Measurements from ENCODE around the gene ANKRD23. TPM values are rescaled to one million over a fixed set of nuclear protein-coding genes. Genes with fewer than 3 reads are reported as not detected.
A peak's percentile ranks its signal among the peaks of the same experiment; 100 is the strongest.

Gene ANKRD23
- total and polyA plus RNA-seq, 2 of the 13 experiments (the other 11 are each of a cell fraction or from before 2014, with no cell fraction given): 1.5 to 1.6 TPM

DNA sequence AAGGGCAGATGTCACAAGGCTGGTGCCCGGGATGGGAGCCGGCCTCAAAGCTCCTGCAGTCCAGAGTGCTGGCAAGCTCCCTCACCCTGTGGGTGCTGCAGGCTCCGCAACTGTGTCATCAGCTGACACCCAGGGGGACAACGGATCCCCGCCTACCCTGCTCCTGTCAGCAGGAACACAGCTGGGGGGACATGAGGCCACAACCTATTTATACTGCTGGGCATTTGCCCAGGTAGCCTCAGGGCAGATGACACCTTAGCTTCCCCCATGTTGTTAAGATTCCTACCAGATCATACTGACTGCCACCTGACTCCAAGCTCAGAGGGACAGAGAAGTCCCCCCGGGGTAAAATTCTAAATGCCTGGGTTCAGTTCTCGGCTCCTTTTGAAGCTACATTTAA, 1.2 kb downstream of the ANKRD23 start (continued):
- no peak for TF ChIP-seq ZKSCAN8 (CRISPR knock-in tag; IDR thresholded peaks at IDR 0.05; ENCODE audit: borderline replicate concordance)
- TF ChIP-seq, protein P1, sequence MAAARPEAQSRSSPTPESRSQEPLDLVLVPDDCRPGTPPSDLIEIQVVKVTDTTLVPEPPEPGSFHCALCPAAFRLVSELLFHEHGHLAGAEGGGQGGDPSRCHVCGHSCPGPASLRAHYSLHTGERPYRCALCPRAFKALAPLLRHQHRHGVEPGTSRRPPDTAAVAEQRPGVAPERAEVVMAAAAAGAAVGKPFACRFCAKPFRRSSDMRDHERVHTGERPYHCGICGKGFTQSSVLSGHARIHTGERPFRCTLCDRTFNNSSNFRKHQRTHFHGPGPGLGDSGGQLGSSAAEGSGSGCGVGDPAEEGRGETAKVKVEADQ (CRISPR knock-in tag; IDR thresholded peaks at IDR 0.05; ENCODE audit: borderline replicate concordance): no peak
- TF ChIP-seq NR2F1 (CRISPR knock-in tag; IDR thresholded peaks at IDR 0.05): no peak
- TF ChIP-seq ERF (CRISPR knock-in tag; IDR thresholded peaks at IDR 0.05): 0 out of 2 replicates have a peak, but pooled peaks have one; percentile 11
- TF ChIP-seq NFKBIZ (CRISPR knock-in tag; IDR thresholded peaks at IDR 0.05): no peak
- TF ChIP-seq, protein P2, sequence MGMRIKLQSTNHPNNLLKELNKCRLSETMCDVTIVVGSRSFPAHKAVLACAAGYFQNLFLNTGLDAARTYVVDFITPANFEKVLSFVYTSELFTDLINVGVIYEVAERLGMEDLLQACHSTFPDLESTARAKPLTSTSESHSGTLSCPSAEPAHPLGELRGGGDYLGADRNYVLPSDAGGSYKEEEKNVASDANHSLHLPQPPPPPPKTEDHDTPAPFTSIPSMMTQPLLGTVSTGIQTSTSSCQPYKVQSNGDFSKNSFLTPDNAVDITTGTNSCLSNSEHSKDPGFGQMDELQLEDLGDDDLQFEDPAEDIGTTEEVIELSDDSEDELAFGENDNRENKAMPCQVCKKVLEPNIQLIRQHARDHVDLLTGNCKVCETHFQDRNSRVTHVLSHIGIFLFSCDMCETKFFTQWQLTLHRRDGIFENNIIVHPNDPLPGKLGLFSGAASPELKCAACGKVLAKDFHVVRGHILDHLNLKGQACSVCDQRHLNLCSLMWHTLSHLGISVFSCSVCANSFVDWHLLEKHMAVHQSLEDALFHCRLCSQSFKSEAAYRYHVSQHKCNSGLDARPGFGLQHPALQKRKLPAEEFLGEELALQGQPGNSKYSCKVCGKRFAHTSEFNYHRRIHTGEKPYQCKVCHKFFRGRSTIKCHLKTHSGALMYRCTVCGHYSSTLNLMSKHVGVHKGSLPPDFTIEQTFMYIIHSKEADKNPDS (CRISPR knock-in tag; IDR thresholded peaks at IDR 0.05): no peak
- no peak for TF ChIP-seq JUNB (CRISPR knock-in tag; IDR thresholded peaks at IDR 0.05; ENCODE audit: borderline replicate concordance)
- TF ChIP-seq KLF15 (CRISPR knock-in tag; IDR thresholded peaks at IDR 0.05; ENCODE audit: borderline replicate concordance): no peak
- TF ChIP-seq GZF1 (CRISPR knock-in tag; IDR thresholded peaks at IDR 0.05): no peak
- TF ChIP-seq MYNN (CRISPR knock-in tag; IDR thresholded peaks at IDR 0.05; ENCODE audit: low read depth): no peak

Data from HepG2 (cell line).